ENCODE measurements around the gene AUH. TPM values are rescaled to one million over a fixed set of nuclear protein-coding genes. Genes with fewer than 3 reads are reported as not detected.
"Not testable (repeated sequence)": the region's sequence is repeated elsewhere in the genome, so short reads cannot be mapped to it uniquely, and the experiment has no call there.

AUH gene
- total RNA-seq, 2 experiments from 2014 or later, result 30.4 to 30.8 TPM

DNA sequence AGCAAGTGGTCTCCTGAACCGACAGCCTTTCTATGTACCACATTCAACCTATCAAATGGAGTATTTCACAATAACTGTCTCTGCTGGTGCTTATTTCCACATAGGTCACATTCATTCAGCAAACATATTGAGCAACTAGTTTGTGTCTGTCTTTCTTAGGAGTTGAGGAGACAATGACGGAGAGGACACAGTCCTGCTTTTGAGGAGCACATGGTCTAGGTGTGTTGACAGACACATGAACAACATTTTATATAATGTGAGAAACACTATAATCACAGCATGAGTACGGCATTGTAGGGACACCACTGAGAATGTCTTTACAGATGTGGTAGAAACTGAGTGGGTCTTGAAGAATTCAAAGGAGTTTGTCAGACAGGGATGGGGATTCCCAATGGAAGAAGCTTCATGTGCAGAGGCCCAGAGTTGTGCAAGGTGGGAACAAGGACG is 33.4 kb upstream of the AUH start:
- H3K27me3 Mint-ChIP-seq, result peaks cover 9% of the 10 kb centered on the region
- H3K4me1 Mint-ChIP-seq, result peaks cover 18% of the 10 kb centered on the region
- CTCF ChIA-PET, result interaction anchor here (1.3 kb wide), 1 partner anchor 20 kb away, joined by 3 read pairs; no protein-coding TSS in a partner anchor
- peak overlapping the region; percentile 80 for H3K27ac Mint-ChIP-seq
- no peaks in the 10 kb centered on the region for H3K9me3 Mint-ChIP-seq (ENCODE audit: low read depth)
- DNase-seq (no peak), ATAC-seq (peak; percentile 55)
- POLR2A ChIA-PET, result interaction anchor here (0.6 to 1.4 kb wide), 4 partner anchors 29 to 323 kb away, joined by 3 to 9 read pairs (median 6); partner anchors contain the start of gene NFIL3
- no peaks in the 10 kb centered on the region for H3K36me3 Mint-ChIP-seq (ENCODE audit: low read depth)
- intact Hi-C loops (cut with DNase I, micrococcal nuclease), result loop anchor here (1.0 kb wide), 6 partner anchors 20 to 324 kb away; no protein-coding TSS in a partner anchor
- H3K4me3 Mint-ChIP-seq, result peak overlapping the region; percentile 4

DNA sequence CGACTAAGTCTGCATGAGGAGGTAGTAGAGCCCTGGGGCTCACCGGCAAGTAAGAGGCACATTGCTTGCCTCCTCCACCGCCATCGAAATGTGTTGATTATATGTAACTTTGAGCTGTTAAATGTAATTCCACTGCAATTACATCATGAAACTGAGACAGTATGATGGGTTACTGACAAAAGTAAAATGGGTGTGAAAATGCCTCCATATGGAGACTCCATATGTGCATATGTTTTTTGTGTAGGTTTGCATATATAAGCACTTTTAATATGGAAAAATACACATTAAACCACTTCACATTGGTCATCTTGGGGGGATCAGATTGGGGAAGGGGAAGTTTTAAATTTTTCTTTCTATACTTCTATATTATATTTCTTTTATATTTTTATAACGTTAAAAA is 32.1 kb upstream of the AUH start:
- no peak for DNase-seq
- Mint-ChIP-seq H3K9me3 (ENCODE audit: low read depth) (no peaks in the 10 kb centered on the region), H3K27me3 (peaks cover 7% of the 10 kb centered on the region), H3K27ac (no peak overlapping the region), H3K36me3 (ENCODE audit: low read depth) (no peaks in the 10 kb centered on the region), H3K4me3 (no peak overlapping the region), H3K4me1 (peaks cover 18% of the 10 kb centered on the region)
- no peak for ATAC-seq
- intact Hi-C loops (cut with DNase I, micrococcal nuclease), result no loop called here
- ChIA-PET CTCF (no interaction called here), POLR2A (no interaction called here)

DNA sequence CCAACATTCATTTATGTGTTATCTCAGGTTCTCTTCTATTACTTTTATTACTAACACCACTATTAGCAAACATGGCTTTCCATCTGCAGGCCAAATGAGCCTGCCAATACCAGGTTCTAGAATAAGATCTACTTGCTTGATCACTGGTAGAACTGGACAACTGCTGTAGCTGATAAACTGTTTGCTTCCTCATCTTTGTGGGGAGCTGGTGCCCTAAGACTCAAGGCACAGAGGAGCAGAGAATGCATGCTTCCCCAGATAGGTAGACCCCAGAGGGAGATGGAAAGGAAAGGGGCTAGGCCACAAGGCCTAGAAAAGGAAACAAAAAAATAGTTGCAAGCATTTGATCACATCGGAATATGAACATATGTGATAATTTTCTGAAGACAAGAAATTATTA is 30.7 kb upstream of the AUH start:
- Mint-ChIP-seq H3K27ac (no peak overlapping the region), H3K4me1 (peaks cover 18% of the 10 kb centered on the region), H3K9me3 (ENCODE audit: low read depth) (no peaks in the 10 kb centered on the region), H3K27me3 (peaks cover 4% of the 10 kb centered on the region), H3K36me3 (ENCODE audit: low read depth) (no peaks in the 10 kb centered on the region), H3K4me3 (no peak overlapping the region)
- ChIA-PET POLR2A (no interaction called here), CTCF (interaction anchor here (0.9 kb wide), 1 partner anchor 112 kb away, joined by 3 read pairs; no protein-coding TSS in a partner anchor)
- intact Hi-C loops (cut with DNase I, micrococcal nuclease), result no loop called here
- no peak for DNase-seq
- no peak for ATAC-seq

DNA sequence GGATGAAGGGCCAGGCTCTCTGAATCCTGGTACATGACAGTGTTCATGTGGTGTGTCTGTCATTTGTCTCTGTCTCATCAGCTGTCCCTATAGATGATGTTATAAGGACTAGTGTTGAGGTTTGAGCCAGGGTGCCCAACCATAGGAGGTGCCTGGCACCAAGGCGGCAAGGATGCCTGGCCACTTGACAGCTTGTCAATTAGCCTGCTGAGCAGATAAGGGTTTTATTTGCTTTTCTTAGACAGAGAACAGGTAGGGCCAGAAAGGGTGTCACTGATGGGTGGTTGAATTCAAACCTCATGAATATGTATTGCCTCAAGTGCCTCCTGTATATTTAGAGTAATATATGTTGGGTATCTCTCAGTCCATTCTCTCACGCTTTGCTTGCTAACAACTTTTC is 30.1 kb upstream of the AUH start:
- Mint-ChIP-seq H3K4me1 (peaks cover 18% of the 10 kb centered on the region), H3K4me3 (no peak overlapping the region)
- CTCF ChIA-PET, result interaction anchor here (0.9 kb wide), 1 partner anchor 111 kb away, joined by 3 read pairs; no protein-coding TSS in a partner anchor

DNA sequence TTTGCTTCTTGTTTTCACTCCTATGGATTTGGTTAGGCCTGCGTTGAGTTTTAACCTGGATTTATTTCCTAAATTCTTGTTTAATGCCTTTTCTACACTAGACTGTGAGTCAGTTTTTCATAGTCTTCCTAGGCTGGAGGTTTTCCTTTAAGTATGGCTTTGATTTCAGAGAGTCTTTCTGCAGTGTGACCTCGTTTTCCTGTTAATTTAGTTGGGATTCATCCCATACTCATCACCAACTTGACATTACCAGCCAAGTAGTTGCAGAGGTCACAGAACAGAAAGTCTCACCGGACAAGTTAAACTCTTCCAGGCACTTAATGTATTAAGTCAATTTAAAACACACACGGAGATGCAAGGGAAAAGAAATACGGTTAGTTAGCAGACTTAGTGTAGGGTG is 29.7 kb upstream of the AUH start:
- Mint-ChIP-seq H3K9me3 (ENCODE audit: low read depth) (no peaks in the 10 kb centered on the region), H3K27me3 (peaks cover 1% of the 10 kb centered on the region), H3K36me3 (ENCODE audit: low read depth) (no peaks in the 10 kb centered on the region), H3K4me1 (peaks cover 18% of the 10 kb centered on the region), H3K4me3 (no peak overlapping the region), H3K27ac (no peak overlapping the region)
- POLR2A ChIA-PET, result no interaction called here
- no peak for DNase-seq
- CTCF ChIA-PET, result interaction anchor here (0.9 kb wide), 1 partner anchor 111 kb away, joined by 3 read pairs; no protein-coding TSS in a partner anchor
- intact Hi-C loops (cut with DNase I, micrococcal nuclease), result loop anchor here in 1 of 2 experiments (1.0 kb wide), 1 partner anchor 31 kb away; no protein-coding TSS in a partner anchor
- no peak for ATAC-seq

More for the DNA sequence above, 30.1 kb upstream of the AUH start:
- ATAC-seq, result no peak
- no peak for DNase-seq
- Mint-ChIP-seq H3K27me3 (peaks cover 1% of the 10 kb centered on the region), H3K9me3 (ENCODE audit: low read depth) (no peaks in the 10 kb centered on the region), H3K36me3 (ENCODE audit: low read depth) (no peaks in the 10 kb centered on the region), H3K27ac (no peak overlapping the region)
- POLR2A ChIA-PET, result no interaction called here
- intact Hi-C loops (cut with DNase I, micrococcal nuclease), result loop anchor here in 1 of 2 experiments (1.0 kb wide), 1 partner anchor 32 kb away; no protein-coding TSS in a partner anchor

DNA sequence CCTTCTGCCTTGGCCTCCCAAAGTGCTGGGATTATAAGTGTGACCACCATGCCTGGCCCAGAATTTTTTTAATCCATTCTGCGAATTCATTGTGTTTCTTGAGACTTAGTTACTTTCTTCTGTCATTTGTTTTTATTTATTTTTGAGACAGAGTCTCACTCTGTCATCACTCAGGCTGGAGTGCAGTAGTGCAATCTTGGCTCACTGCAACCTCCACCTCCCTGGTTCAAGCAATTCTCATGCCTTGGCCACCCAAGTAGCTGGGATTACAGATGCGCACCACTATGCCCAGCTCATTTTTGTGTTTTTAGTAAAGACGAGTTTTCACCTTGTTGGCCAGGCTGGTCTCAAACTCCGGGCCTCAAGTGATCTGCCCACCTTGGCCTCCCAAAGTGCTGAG is 28.0 kb upstream of the AUH start:
- H3K4me1 Mint-ChIP-seq; POLR2A ChIA-PET; H3K36me3 Mint-ChIP-seq (ENCODE audit: low read depth); ATAC-seq; intact Hi-C loops (cut with DNase I, micrococcal nuclease); H3K9me3 Mint-ChIP-seq (ENCODE audit: low read depth); H3K4me3 Mint-ChIP-seq; H3K27me3 Mint-ChIP-seq; DNase-seq; H3K27ac Mint-ChIP-seq: not testable (repeated sequence)
- CTCF ChIA-PET, result interaction anchor here (1.1 kb wide), 1 partner anchor 28 kb away, joined by 3 read pairs; no protein-coding TSS in a partner anchor

DNA sequence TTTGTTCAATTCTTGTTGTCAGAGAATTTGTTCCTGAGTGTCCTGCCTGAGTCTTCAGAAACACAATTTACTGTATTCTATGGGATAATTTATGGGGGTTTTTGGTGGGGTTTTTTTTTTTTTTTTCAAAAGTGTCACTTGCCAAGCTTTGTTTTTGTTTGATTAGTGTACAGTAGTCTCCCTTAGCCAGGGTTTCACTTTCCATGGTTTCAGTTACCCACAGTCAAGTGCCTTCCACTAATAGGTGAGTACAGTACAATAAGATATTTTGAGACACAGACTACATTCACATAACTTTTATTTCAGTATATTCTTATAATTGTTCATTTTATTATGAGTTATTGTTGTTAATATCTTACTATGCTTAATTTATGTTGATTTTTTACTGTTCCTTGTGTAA is 25.0 kb upstream of the AUH start:
- Mint-ChIP-seq H3K9me3 (ENCODE audit: low read depth) (no peaks in the 10 kb centered on the region), H3K4me1 (no peaks in the 10 kb centered on the region), H3K4me3 (no peak overlapping the region), H3K36me3 (ENCODE audit: low read depth) (no peaks in the 10 kb centered on the region), H3K27ac (no peak overlapping the region), H3K27me3 (peaks cover 2% of the 10 kb centered on the region)
- CTCF ChIA-PET, result no interaction called here
- POLR2A ChIA-PET, result interaction anchor here (0.5 kb wide), 1 partner anchor 26 kb away, joined by 7 read pairs; no protein-coding TSS in a partner anchor
- no peak for DNase-seq
- no peak for ATAC-seq
- intact Hi-C loops (cut with DNase I, micrococcal nuclease), result no loop called here

DNA sequence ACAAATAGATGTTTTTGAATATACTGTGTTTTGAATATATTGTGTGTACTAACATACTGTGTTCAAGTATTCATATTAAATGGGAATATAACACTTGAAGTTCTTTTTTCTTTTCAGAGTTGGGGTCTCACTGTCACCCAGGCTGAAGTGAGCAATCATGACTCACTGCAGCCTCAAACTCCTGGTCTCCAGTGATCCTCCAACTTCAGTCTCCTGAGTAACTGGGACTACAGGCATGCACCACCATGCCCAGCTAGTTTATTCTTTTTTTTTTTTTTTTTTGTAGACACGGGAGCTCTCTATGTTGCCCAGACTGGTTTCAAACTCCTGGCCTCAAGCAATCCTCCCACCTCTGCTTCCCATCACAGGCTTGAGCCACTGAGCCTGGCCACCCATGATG is 23.2 kb upstream of the AUH start:
- no peaks in the 10 kb centered on the region for H3K4me1 Mint-ChIP-seq
- intact Hi-C loops (cut with DNase I, micrococcal nuclease), result no loop called here
- CTCF ChIA-PET, result no interaction called here
- H3K36me3 Mint-ChIP-seq (ENCODE audit: low read depth), result no peaks in the 10 kb centered on the region
- POLR2A ChIA-PET, result no interaction called here
- ATAC-seq (no peak), DNase-seq (no peak)
- H3K4me3 Mint-ChIP-seq, result no peak overlapping the region
- no peaks in the 10 kb centered on the region for H3K9me3 Mint-ChIP-seq (ENCODE audit: low read depth)
- H3K27me3 Mint-ChIP-seq, result peaks cover 9% of the 10 kb centered on the region
- H3K27ac Mint-ChIP-seq, result no peak overlapping the region

DNA sequence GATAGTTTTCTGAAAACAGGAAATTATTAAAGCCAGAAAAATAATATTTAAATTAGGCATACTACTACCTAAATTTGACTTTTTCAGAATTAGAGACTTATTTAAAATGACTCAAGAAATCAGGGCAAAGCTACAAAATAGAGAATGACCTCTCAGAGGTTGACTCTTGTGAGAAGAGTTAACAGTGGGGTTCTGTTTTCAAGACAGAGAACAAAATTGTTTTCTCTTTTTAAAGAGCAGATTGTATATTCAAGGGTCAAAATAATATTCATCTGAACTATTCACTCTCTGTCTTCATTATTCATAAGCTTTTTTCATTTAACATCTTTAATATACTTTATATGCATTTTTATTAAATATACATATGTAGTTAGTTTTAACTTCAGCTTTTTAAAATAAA is 21.9 kb upstream of the AUH start:
- no peaks in the 10 kb centered on the region for H3K9me3 Mint-ChIP-seq (ENCODE audit: low read depth)
- intact Hi-C loops (cut with DNase I, micrococcal nuclease), result no loop called here
- H3K36me3 Mint-ChIP-seq (ENCODE audit: low read depth), result no peaks in the 10 kb centered on the region
- H3K27ac Mint-ChIP-seq, result no peak overlapping the region
- ATAC-seq (no peak), DNase-seq (no peak)
- peaks cover 12% of the 10 kb centered on the region for H3K27me3 Mint-ChIP-seq
- POLR2A ChIA-PET, result no interaction called here
- CTCF ChIA-PET, result no interaction called here
- H3K4me3 Mint-ChIP-seq, result no peak overlapping the region
- H3K4me1 Mint-ChIP-seq, result no peaks in the 10 kb centered on the region

DNA sequence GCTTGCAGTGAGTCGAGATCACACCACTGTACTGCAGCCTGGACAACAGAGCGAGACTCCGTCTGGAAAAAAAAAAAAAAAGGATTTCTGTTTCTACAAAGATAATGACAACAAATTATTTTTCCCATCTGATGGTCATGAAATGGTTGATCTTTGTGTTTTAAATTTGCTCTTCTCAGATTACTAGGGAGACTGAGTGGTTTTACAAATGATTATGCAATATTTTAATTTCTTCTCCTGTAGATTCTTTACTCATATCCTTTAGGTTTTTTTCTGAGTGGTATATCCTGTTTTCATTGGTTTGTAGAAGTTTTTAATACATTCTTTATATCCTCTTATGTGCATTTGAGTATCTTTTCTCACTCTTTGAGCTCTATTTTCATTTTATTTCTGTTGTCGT is 20.6 kb upstream of the AUH start:
- ChIA-PET POLR2A (interaction anchor here (0.6 kb wide), 1 partner anchor 17 kb away, joined by 3 read pairs; no protein-coding TSS in a partner anchor), CTCF (no interaction called here)
- Mint-ChIP-seq H3K4me3 (no peak overlapping the region), H3K36me3 (ENCODE audit: low read depth) (no peaks in the 10 kb centered on the region), H3K9me3 (ENCODE audit: low read depth) (peaks cover 4% of the 10 kb centered on the region), H3K4me1 (no peaks in the 10 kb centered on the region), H3K27me3 (peaks cover 12% of the 10 kb centered on the region), H3K27ac (no peak overlapping the region)
- DNase-seq (no peak), ATAC-seq (no peak)
- intact Hi-C loops (cut with DNase I, micrococcal nuclease), result no loop called here

DNA sequence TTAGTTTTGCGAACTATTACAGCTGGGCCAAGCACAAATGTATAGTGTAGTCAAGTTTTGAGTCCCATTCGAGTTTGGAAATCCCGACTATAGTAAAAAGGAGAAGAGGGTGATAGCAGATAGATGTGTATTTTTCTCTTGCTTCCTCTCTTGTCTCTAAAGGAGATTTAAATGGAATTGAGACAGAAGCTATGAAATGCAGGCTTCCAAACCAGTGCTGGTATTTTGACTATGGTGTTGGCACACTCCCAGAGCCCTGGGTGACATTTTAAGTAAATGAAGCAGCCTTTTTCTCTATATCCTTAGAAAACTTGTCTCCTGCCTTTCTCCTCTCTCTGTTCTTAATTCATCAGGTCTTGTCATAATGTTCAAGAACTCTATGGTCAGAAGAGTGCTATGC is 17.7 kb upstream of the AUH start:
- ATAC-seq (no peak), DNase-seq (no peak)
- Mint-ChIP-seq H3K27ac (no peak overlapping the region), H3K9me3 (ENCODE audit: low read depth) (peaks cover 4% of the 10 kb centered on the region), H3K4me1 (no peaks in the 10 kb centered on the region), H3K27me3 (peaks cover 14% of the 10 kb centered on the region), H3K36me3 (ENCODE audit: low read depth) (no peaks in the 10 kb centered on the region), H3K4me3 (no peak overlapping the region)
- ChIA-PET CTCF (no interaction called here), POLR2A (no interaction called here)
- intact Hi-C loops (cut with DNase I, micrococcal nuclease), result no loop called here

DNA sequence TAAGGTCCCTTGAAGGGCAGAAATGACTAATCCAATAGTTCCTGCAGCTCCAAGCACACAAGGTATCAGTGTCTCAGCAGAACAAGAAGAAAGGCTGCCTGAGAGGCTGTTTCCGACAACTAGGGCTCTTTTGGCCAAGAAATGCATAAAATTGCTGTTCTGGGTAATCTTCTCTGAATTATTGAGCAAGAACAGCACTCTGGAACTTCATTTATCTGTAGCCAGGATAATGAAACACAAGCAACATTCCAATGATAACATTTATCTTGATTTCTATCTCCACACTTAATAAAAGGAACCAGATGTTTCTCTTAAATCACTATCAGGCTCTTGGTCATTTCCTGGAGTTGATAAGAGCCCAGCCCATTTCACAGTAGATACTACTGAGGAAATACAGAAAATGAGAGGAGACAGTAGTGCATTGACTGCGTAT is 17.0 kb upstream of the AUH start:
- no peak overlapping the region for H3K27ac Mint-ChIP-seq
- DNase-seq, result no peak
- POLR2A ChIA-PET, result no interaction called here
- peaks cover 4% of the 10 kb centered on the region for H3K9me3 Mint-ChIP-seq (ENCODE audit: low read depth)
- H3K27me3 Mint-ChIP-seq, result peaks cover 14% of the 10 kb centered on the region
- intact Hi-C loops (cut with DNase I, micrococcal nuclease), result no loop called here
- no peak for ATAC-seq
- H3K36me3 Mint-ChIP-seq (ENCODE audit: low read depth), result no peaks in the 10 kb centered on the region
- CTCF ChIA-PET, result interaction anchor here (1.0 kb wide), 1 partner anchor 18 kb away, joined by 5 read pairs; no protein-coding TSS in a partner anchor
- no peaks in the 10 kb centered on the region for H3K4me1 Mint-ChIP-seq
- no peak overlapping the region for H3K4me3 Mint-ChIP-seq
